HepG2 (cell line): ENCODE measurements around the gene ANKLE1. TPM values are rescaled to one million over a fixed set of nuclear protein-coding genes. Genes with fewer than 3 reads are reported as not detected.

ENCODE experiments used
- BHLHE40 ChIP-seq: IDR thresholded peaks from 2 replicates; pipeline ENCODE4 v1.6.1; 2011; ENCODE audit warnings: low read length, improper control_type of control experiment
- CEBPB ChIP-seq: IDR thresholded peaks from 2 replicates; pipeline ENCODE4 v1.6.1; 2011; ENCODE audit warnings: low read depth, low read length, improper control_type of control experiment, borderline replicate concordance
- IRF2 ChIP-seq: IDR thresholded peaks from 2 replicates; pipeline ENCODE4 v1.6.1; 2018; ENCODE audit warnings: missing genetic modification reagents, missing compliant biosample characterization
- MTF1 ChIP-seq: sonication (generic); formaldehyde crosslinking; IDR thresholded peaks from 2 replicates; pipeline ENCODE4 v1.5.0; 2020; ENCODE audit warnings: missing genetic modification reagents
- NR1H2 ChIP-seq: sonication (generic); formaldehyde crosslinking; IDR thresholded peaks from 2 replicates; pipeline ENCODE4 v1.8.1; 2022; ENCODE audit warnings: low read depth, missing genetic modification reagents, borderline replicate concordance
- SETDB1 ChIP-seq: sonication (generic); formaldehyde crosslinking; IDR thresholded peaks from 2 replicates; pipeline ENCODE4 v1.5.1; 2020; ENCODE audit warnings: missing genetic modification reagents, mild to moderate bottlenecking, borderline replicate concordance
- SOX5 ChIP-seq: IDR thresholded peaks from 2 replicates; pipeline ENCODE4 v1.6.1; 2016; ENCODE audit warnings: borderline replicate concordance
- SOX6 ChIP-seq, 2 experiments: fragments of 450-650 bp in 1 of 2; sonication (generic) in 1 of 2; formaldehyde crosslinking in 1 of 2; IDR thresholded peaks; 2 replicates each; pipeline versions ENCODE4 v1.4.0 to v1.6.1; 2017 to 2020; ENCODE audit warnings: antibody characterized with exemption in 1 of 2, mild to moderate bottlenecking in 1 of 2, missing genetic modification reagents in 1 of 2
- STAT5B ChIP-seq: sonication (generic); formaldehyde crosslinking; IDR thresholded peaks from 2 replicates; pipeline ENCODE4 v1.4.0; 2020; ENCODE audit warnings: missing genetic modification reagents
- TAF15 ChIP-seq: fragments of 200-400 bp; formaldehyde crosslinking; IDR thresholded peaks from one replicate; pipeline ENCODE4 v1.6.1; 2018; ENCODE audit warnings: mild to moderate bottlenecking, low read depth, low read length; ENCODE audit not compliant: poor library complexity, severe bottlenecking
- ZNF274 ChIP-seq: sonication (generic); formaldehyde crosslinking; IDR thresholded peaks from 2 replicates; pipeline ENCODE4 v1.5.1; 2020; ENCODE audit warnings: mild to moderate bottlenecking, missing genetic modification reagents
- ZNF446 ChIP-seq: sonication (generic); formaldehyde crosslinking; IDR thresholded peaks from 2 replicates; pipeline ENCODE4 v1.5.0; 2020; ENCODE audit warnings: mild to moderate bottlenecking, missing genetic modification reagents
- ZNF543 ChIP-seq: sonication (generic); formaldehyde crosslinking; IDR thresholded peaks from 2 replicates; pipeline ENCODE4 v1.4.0; 2020; ENCODE audit warnings: mild to moderate bottlenecking, missing genetic modification reagents
- ZNF556 ChIP-seq: sonication (generic); formaldehyde crosslinking; IDR thresholded peaks from 2 replicates; pipeline ENCODE4 v1.4.0; 2020; ENCODE audit warnings: mild to moderate bottlenecking, missing genetic modification reagents, borderline replicate concordance
- polyA plus RNA-seq, 8 experiments: library from polyadenylated mRNA; depleted of rRNA in 3 of 8; stranded (reverse) in 7 of 8; unstranded in 1 of 8; fragments of >200 nt; fragmentation: Illumina TruSeq in 4 of 8; extraction: Trizol in 4 of 8; gene quantifications; 2 replicates each; pipeline versions ENCODE4 v1.2.1 to v1.2.3, GENCODE V29; 2011 to 2016; ENCODE audit warnings: low read depth in 4 of 8, missing spikeins in 1 of 8, mixed read lengths in 1 of 8; ENCODE audit not compliant: insufficient read depth in 1 of 8
- total RNA-seq, 5 experiments: library from RNA; depleted of rRNA; stranded (reverse); fragments of >200 nt; fragmentation: Illumina TruSeq; extraction: Trizol; gene quantifications; 2 replicates each; pipeline ENCODE4 v1.2.3, GENCODE V29; 2016; ENCODE audit warnings: low read depth in 1 of 5
- TF ChIP-seq, protein P1 (sequence below): IDR thresholded peaks from 2 replicates; pipeline ENCODE4 v1.6.1; 2016; ENCODE audit warnings: low read depth, control low read depth
- TF ChIP-seq, protein P2 (sequence below): fragments of 450-650 bp; IDR thresholded peaks from 2 replicates; pipeline ENCODE4 v1.6.1; 2017
- TF ChIP-seq, protein P3 (sequence below): sonication (generic); formaldehyde crosslinking; IDR thresholded peaks from 2 replicates; pipeline ENCODE4 v1.4.0; 2020; ENCODE audit warnings: mild to moderate bottlenecking, low read depth, missing genetic modification reagents
- TF ChIP-seq, protein P4 (sequence below): sonication (generic); formaldehyde crosslinking; IDR thresholded peaks from 2 replicates; pipeline ENCODE4 v1.4.0; 2020; ENCODE audit warnings: mild to moderate bottlenecking, missing genetic modification reagents
- TF ChIP-seq, protein P5 (sequence below): sonication (generic); formaldehyde crosslinking; conservative IDR thresholded peaks from 2 replicates; pipeline ENCODE4 v1.4.0; 2020; ENCODE audit warnings: mild to moderate bottlenecking, missing genetic modification reagents, moderate library complexity

ANKLE1 gene
- total and polyA plus RNA-seq, 2 of the 13 experiments (the other 11 are each of a cell fraction or from before 2014, with no cell fraction given), result 0.69 to 1.5 TPM

DNA sequence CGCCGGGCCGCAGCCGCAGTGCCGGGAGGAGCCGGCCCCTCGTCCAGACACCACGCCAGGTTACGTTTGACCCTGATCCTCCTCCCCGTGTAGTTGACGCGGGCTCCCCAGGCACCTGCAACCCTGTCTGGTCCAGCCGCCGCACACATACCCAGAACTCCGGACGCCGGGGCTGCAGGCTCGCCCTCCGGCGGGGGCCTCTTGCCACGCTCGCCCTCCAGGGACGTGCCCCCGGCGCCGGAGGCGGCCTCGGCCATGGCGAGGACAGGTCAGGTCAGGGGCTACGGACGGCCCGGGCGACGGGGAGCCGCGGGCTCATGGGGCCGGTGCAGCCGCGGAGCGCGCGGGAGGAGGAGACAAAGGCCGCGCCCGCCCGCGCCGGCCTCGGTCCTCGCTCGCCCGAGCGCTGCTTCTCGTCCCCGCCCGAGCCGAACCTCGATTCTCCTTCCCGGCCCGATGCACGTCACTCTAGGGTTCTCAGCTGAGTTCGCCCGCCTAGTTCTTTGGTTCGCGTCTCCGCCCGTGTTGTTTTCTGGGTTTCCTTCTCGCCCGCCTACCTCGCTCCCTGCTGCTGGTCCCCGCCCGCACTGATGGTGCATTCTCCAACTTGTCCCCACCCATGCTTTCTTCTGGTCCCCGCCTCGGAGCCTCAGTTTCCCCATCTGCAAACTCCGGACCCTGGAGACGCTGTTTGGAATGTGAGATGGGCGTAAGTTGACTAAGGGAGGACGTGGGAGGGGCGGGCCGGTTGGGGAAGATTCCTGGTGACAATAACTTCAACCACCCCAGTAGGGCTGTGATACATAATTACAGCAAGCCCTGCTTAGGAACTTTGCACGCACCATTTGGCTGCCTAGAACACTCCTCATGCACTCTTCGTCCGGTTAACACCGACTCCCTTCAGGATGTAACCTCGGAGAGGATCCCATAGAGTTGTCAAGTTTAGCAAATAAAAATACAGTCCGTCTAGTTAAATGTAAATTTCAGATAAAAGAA lies 53.0 kb downstream of the ANKLE1 start, which contains the start of gene ANO8 (continued):
- TF ChIP-seq, protein P1, sequence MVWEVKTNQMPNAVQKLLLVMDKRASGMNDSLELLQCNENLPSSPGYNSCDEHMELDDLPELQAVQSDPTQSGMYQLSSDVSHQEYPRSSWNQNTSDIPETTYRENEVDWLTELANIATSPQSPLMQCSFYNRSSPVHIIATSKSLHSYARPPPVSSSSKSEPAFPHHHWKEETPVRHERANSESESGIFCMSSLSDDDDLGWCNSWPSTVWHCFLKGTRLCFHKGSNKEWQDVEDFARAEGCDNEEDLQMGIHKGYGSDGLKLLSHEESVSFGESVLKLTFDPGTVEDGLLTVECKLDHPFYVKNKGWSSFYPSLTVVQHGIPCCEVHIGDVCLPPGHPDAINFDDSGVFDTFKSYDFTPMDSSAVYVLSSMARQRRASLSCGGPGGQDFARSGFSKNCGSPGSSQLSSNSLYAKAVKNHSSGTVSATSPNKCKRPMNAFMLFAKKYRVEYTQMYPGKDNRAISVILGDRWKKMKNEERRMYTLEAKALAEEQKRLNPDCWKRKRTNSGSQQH (CRISPR knock-in tag), result no peak
- TF ChIP-seq, protein P2, sequence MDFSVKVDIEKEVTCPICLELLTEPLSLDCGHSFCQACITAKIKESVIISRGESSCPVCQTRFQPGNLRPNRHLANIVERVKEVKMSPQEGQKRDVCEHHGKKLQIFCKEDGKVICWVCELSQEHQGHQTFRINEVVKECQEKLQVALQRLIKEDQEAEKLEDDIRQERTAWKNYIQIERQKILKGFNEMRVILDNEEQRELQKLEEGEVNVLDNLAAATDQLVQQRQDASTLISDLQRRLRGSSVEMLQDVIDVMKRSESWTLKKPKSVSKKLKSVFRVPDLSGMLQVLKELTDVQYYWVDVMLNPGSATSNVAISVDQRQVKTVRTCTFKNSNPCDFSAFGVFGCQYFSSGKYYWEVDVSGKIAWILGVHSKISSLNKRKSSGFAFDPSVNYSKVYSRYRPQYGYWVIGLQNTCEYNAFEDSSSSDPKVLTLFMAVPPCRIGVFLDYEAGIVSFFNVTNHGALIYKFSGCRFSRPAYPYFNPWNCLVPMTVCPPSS, result no peak
- TF ChIP-seq NR1H2 (CRISPR knock-in tag), result no peak
- TF ChIP-seq SETDB1 (CRISPR knock-in tag), result no peak
- TF ChIP-seq MTF1 (CRISPR knock-in tag), result no peak
- TF ChIP-seq ZNF556 (CRISPR knock-in tag), result 0 out of 2 replicates have a peak, but pooled peaks have one; percentile 15
- TF ChIP-seq, protein P3, sequence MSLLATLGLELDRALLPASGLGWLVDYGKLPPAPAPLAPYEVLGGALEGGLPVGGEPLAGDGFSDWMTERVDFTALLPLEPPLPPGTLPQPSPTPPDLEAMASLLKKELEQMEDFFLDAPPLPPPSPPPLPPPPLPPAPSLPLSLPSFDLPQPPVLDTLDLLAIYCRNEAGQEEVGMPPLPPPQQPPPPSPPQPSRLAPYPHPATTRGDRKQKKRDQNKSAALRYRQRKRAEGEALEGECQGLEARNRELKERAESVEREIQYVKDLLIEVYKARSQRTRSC, result no peak
- TF ChIP-seq, protein P4, sequence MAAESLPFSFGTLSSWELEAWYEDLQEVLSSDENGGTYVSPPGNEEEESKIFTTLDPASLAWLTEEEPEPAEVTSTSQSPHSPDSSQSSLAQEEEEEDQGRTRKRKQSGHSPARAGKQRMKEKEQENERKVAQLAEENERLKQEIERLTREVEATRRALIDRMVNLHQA (CRISPR knock-in tag), result no peak
- no peak for TF ChIP-seq SOX6 (IDR thresholded peaks at IDR 0.05)
- TF ChIP-seq SOX6 (CRISPR knock-in tag; IDR thresholded peaks at IDR 0.05), result peak; percentile 60
- TF ChIP-seq BHLHE40, result 0 out of 2 replicates have a peak, but pooled peaks have one; percentile 17
- peak; percentile 50; the same call in 1 of the 2 replicates for TF ChIP-seq ZNF274 (CRISPR knock-in tag)
- peak; percentile 52; the same call in 1 of the 2 replicates for TF ChIP-seq SOX5
- peak; percentile 78 for TF ChIP-seq TAF15
- no peak for TF ChIP-seq ZNF543 (CRISPR knock-in tag)
- no peak for TF ChIP-seq IRF2 (CRISPR knock-in tag)
- peak; percentile 70; the same call in 1 of the 2 replicates for TF ChIP-seq ZNF446
- TF ChIP-seq, protein P5, sequence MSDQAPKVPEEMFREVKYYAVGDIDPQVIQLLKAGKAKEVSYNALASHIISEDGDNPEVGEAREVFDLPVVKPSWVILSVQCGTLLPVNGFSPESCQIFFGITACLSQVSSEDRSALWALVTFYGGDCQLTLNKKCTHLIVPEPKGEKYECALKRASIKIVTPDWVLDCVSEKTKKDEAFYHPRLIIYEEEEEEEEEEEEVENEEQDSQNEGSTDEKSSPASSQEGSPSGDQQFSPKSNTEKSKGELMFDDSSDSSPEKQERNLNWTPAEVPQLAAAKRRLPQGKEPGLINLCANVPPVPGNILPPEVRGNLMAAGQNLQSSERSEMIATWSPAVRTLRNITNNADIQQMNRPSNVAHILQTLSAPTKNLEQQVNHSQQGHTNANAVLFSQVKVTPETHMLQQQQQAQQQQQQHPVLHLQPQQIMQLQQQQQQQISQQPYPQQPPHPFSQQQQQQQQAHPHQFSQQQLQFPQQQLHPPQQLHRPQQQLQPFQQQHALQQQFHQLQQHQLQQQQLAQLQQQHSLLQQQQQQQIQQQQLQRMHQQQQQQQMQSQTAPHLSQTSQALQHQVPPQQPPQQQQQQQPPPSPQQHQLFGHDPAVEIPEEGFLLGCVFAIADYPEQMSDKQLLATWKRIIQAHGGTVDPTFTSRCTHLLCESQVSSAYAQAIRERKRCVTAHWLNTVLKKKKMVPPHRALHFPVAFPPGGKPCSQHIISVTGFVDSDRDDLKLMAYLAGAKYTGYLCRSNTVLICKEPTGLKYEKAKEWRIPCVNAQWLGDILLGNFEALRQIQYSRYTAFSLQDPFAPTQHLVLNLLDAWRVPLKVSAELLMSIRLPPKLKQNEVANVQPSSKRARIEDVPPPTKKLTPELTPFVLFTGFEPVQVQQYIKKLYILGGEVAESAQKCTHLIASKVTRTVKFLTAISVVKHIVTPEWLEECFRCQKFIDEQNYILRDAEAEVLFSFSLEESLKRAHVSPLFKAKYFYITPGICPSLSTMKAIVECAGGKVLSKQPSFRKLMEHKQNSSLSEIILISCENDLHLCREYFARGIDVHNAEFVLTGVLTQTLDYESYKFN, result no peak; the same call in 1 of the 2 replicates
- no peak for TF ChIP-seq CEBPB
- TF ChIP-seq STAT5B, result no peak
